Activated CD4-positive, alpha-beta memory T cell treated with anti-CD3 and anti-CD28 coated beads, Interleukin-2, amount 10 ng/mL, durations not matched to agents 7 days and 5 days (primary cell): ENCODE data around the gene GMNC. TPM values are rescaled to one million over a fixed set of nuclear protein-coding genes. Genes with fewer than 3 reads are reported as not detected.

Source experiments
- CTCF ChIA-PET: fragments of 350-600 bp; sonication (Branson Sonifier 250); formaldehyde crosslinking; loops from one replicate; lab custom pipeline; 2021; ENCODE audit warnings: antibody characterized with exemption, inconsistent platforms; lab: Charles Lee
- POLR2A ChIA-PET: fragments of 350-600 bp; sonication (Branson Sonifier 250); formaldehyde crosslinking; loops from one replicate; lab custom pipeline; 2021; ENCODE audit warnings: antibody characterized with exemption; lab: Charles Lee
- DNase-seq: peaks from one replicate; pipeline ENCODE4 v3.0.0-alpha.2; 2020
- H3K27ac Mint-ChIP-seq: one replicate; pipeline ENCODE4 v1.8.0; 2021; ENCODE audit warnings: mild to moderate bottlenecking, mixed read lengths
- H3K27me3 Mint-ChIP-seq: one replicate; pipeline ENCODE4 v1.8.0; 2021; ENCODE audit warnings: mixed read lengths
- H3K36me3 Mint-ChIP-seq: one replicate; pipeline ENCODE4 v1.8.0; 2021; ENCODE audit warnings: low read depth, mixed read lengths
- H3K4me1 Mint-ChIP-seq: one replicate; pipeline ENCODE4 v1.8.0; 2021; ENCODE audit warnings: mixed read lengths
- H3K4me3 Mint-ChIP-seq: one replicate; pipeline ENCODE4 v1.8.0; 2021; ENCODE audit warnings: mild to moderate bottlenecking, mixed read lengths
- H3K9me3 Mint-ChIP-seq: one replicate; pipeline ENCODE4 v1.8.0; 2021; ENCODE audit warnings: mixed read lengths
- total RNA-seq, 2 experiments: library from RNA; stranded (reverse); gene quantifications; one replicate each; pipeline ENCODE4 v1.2.3, GENCODE V29; 2021

The GMNC gene
- total RNA-seq, 2 experiments from 2014 or later: not detected

- Mint-ChIP-seq H3K4me3 (no peak overlapping the region), H3K9me3 (no peaks in the 10 kb centered on the region), H3K27me3 (peaks cover 15% of the 10 kb centered on the region), H3K27ac (no peak overlapping the region), H3K36me3 (no peaks in the 10 kb centered on the region), H3K4me1 (peaks cover 8% of the 10 kb centered on the region)
- ChIA-PET POLR2A (no interaction called here), CTCF (no interaction called here)
- DNase-seq: no peak
Observed at GRCh38 chr3:190867071-190867470, 4.6 kb upstream of the GMNC start.

DNA sequence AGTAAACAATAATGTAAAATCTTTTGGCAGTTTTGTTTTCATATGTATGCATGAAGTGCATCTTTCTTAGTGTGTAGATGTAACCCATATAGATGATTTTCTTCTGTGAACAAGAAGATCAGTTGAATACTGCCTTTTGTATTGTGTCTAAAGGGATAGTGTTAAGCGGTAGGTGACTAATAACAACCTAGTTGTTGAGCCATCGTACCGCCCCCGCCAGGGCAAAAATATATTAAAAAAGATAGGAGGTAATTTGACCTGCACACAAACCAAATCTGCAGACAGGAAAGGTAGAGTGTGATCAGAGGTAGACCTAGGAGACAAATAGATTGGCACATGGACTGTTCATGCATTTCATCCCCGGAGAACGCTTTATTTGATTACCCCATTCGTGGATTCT lies 3.3 kb upstream of the GMNC start:
- ChIA-PET CTCF (interaction anchor here (0.6 kb wide), 1 partner anchor 18 kb away, joined by 3 read pairs; no protein-coding TSS in a partner anchor), POLR2A (no interaction called here)
- H3K4me3 Mint-ChIP-seq: no peak overlapping the region
- no peak for DNase-seq
- no peaks in the 10 kb centered on the region for H3K36me3 Mint-ChIP-seq
- H3K4me1 Mint-ChIP-seq: peaks cover 8% of the 10 kb centered on the region
- H3K9me3 Mint-ChIP-seq: no peaks in the 10 kb centered on the region
- H3K27ac Mint-ChIP-seq: no peak overlapping the region
- H3K27me3 Mint-ChIP-seq: peaks cover 25% of the 10 kb centered on the region

- ChIA-PET CTCF (no interaction called here), POLR2A (no interaction called here)
- Mint-ChIP-seq H3K4me3 (no peak overlapping the region), H3K27ac (no peak overlapping the region), H3K9me3 (no peaks in the 10 kb centered on the region), H3K4me1 (peaks cover 8% of the 10 kb centered on the region), H3K36me3 (no peaks in the 10 kb centered on the region), H3K27me3 (peaks cover 29% of the 10 kb centered on the region)
- no peak for DNase-seq
Observed at GRCh38 chr3:190865419-190865818, 2.9 kb upstream of the GMNC start.

DNA sequence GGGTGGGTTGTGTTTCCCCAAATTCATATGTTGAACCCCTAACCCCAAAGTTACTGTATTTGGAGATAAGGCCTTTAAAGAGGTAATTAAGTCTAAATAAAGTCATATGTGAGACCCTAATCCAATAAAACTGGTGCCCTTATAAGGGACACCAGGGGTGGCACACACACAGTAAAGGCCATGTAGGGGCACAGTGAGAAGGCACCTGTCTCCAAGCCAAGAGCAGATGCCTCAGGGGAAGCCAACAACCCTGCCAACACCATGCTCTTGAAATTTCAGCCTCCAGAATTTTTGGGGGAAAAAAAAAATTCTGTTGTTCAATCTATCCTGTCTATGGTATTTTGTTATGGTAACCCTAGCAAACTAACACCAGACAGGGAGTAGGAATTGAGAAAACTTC lies 1.5 kb upstream of the GMNC start:
- H3K27ac Mint-ChIP-seq: no peak overlapping the region
- peaks cover 31% of the 10 kb centered on the region for H3K27me3 Mint-ChIP-seq
- no peaks in the 10 kb centered on the region for H3K9me3 Mint-ChIP-seq
- ChIA-PET CTCF (no interaction called here), POLR2A (no interaction called here)
- DNase-seq: no peak
- no peaks in the 10 kb centered on the region for H3K36me3 Mint-ChIP-seq
- no peak overlapping the region for H3K4me3 Mint-ChIP-seq
- peaks cover 8% of the 10 kb centered on the region for H3K4me1 Mint-ChIP-seq

DNA sequence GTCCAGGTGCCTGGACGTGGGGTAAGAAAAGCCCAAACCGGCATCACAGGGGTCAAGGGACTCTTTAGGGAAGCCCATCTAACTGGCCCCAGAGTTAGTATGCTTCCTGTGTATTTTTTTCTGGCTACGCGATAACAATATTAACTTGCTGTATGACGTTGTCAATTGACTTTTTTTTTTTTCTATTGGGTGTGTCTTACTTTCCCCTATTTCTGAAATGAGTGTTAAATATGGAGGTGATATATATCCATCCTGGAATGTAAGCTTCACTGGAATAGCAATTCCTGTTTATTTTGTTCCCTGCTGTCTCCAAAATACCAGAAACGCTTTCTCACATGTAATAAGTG lies 598 bp upstream of the GMNC start:
- no peaks in the 10 kb centered on the region for H3K9me3 Mint-ChIP-seq
- POLR2A ChIA-PET: no interaction called here
- H3K27me3 Mint-ChIP-seq: peaks cover 31% of the 10 kb centered on the region
- no peaks in the 10 kb centered on the region for H3K36me3 Mint-ChIP-seq
- H3K4me1 Mint-ChIP-seq: peaks cover 8% of the 10 kb centered on the region
- no peak for DNase-seq
- peak overlapping the region; percentile 42 for H3K4me3 Mint-ChIP-seq
- CTCF ChIA-PET: interaction anchor here (1.0 to 1.4 kb wide), 2 partner anchors 21 to 187 kb away, joined by 4 to 5 read pairs; no protein-coding TSS in a partner anchor
- H3K27ac Mint-ChIP-seq: no peak overlapping the region

DNA sequence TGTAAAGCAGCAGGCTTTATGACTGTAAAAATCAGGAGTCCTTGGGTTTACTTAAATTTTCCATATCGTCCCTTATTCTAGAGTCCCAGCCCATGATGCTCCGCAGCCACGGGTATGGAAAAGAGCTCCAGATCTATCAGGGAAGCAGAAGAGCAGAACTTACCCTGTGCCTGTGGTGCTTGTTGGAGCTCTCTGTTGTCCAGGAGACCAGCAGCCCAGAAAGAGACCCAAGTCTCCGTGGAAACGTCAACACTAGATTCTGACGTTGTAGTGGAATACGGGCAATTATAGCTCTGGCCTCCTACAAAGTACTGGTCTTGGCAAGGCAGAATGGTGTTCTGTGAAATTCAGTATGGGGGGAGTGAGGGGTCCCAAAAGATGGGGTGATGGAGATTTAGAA lies 2.0 kb downstream of the GMNC start:
- ChIA-PET POLR2A (no interaction called here), CTCF (no interaction called here)
- H3K4me1 Mint-ChIP-seq: peaks cover 8% of the 10 kb centered on the region
- DNase-seq: no peak
- H3K27me3 Mint-ChIP-seq: peaks cover 31% of the 10 kb centered on the region
- H3K4me3 Mint-ChIP-seq: no peak overlapping the region
- H3K36me3 Mint-ChIP-seq: no peaks in the 10 kb centered on the region
- H3K27ac Mint-ChIP-seq: no peak overlapping the region
- no peaks in the 10 kb centered on the region for H3K9me3 Mint-ChIP-seq

DNA sequence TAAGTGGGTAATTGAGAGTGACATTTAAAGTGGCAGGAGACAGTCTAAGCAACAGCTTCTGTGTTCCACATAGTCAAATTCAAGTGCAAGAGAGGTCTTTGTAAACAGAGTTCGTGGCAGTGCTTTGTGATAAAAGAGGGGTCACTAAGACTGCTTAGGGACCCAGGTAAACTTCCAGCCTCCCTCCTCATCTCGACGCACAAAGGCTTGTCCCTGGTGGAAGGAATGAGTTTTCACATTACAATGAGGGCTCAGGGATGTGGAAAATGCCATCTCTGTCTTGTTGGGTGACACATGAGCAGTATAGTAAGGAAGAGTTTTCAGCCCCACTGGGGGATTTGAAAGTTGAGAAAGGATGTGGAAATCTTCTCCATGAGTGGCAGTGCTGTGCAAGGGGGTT lies 7.3 kb downstream of the GMNC start:
- CTCF ChIA-PET: no interaction called here
- H3K27ac Mint-ChIP-seq: no peak overlapping the region
- DNase-seq: no peak
- H3K36me3 Mint-ChIP-seq: no peaks in the 10 kb centered on the region
- H3K9me3 Mint-ChIP-seq: no peaks in the 10 kb centered on the region
- H3K27me3 Mint-ChIP-seq: no peaks in the 10 kb centered on the region
- POLR2A ChIA-PET: no interaction called here
- H3K4me3 Mint-ChIP-seq: no peak overlapping the region
- no peaks in the 10 kb centered on the region for H3K4me1 Mint-ChIP-seq

DNA sequence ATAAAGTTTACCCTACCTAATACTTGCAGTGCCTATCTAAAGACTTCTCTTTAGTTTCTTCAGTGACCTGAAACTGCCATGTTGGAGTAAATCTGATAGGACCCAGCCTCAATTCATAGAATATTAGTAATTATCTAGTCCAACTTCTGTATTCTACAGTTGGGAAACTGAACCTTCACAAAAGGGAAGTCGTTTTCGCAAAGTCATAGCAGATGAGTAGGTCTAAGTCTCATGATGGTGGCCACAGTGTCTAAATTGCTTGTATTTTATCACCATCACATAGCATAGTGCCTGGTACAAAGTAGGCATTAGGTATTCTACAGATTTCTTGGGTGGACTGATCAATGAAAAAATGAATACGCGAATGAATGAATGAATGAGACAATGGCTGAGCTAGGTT lies 8.4 kb downstream of the GMNC start:
- CTCF ChIA-PET: no interaction called here
- no peak for DNase-seq
- POLR2A ChIA-PET: no interaction called here
- Mint-ChIP-seq H3K27me3 (no peaks in the 10 kb centered on the region), H3K36me3 (no peaks in the 10 kb centered on the region), H3K4me1 (no peaks in the 10 kb centered on the region), H3K9me3 (no peaks in the 10 kb centered on the region), H3K27ac (no peak overlapping the region), H3K4me3 (no peak overlapping the region)

GRCh38 chr3:190853464-190853863 lies 9.0 kb downstream of the GMNC start:
- DNase-seq: no peak
- Mint-ChIP-seq H3K4me3 (no peak overlapping the region), H3K9me3 (no peaks in the 10 kb centered on the region), H3K36me3 (no peaks in the 10 kb centered on the region), H3K27ac (no peak overlapping the region), H3K27me3 (no peaks in the 10 kb centered on the region), H3K4me1 (no peaks in the 10 kb centered on the region)
- CTCF ChIA-PET: no interaction called here
- POLR2A ChIA-PET: no interaction called here

GRCh38 chr3:190849607-190850006 lies 12.9 kb downstream of the GMNC start:
- no peaks in the 10 kb centered on the region for H3K9me3 Mint-ChIP-seq
- H3K4me3 Mint-ChIP-seq: no peak overlapping the region
- no peaks in the 10 kb centered on the region for H3K4me1 Mint-ChIP-seq
- DNase-seq: no peak
- POLR2A ChIA-PET: no interaction called here
- CTCF ChIA-PET: no interaction called here
- no peaks in the 10 kb centered on the region for H3K27me3 Mint-ChIP-seq
- no peak overlapping the region for H3K27ac Mint-ChIP-seq
- no peaks in the 10 kb centered on the region for H3K36me3 Mint-ChIP-seq

- Mint-ChIP-seq H3K9me3 (no peaks in the 10 kb centered on the region), H3K4me3 (no peak overlapping the region), H3K27ac (no peak overlapping the region), H3K4me1 (no peaks in the 10 kb centered on the region), H3K36me3 (no peaks in the 10 kb centered on the region), H3K27me3 (no peaks in the 10 kb centered on the region)
- POLR2A ChIA-PET: no interaction called here
- DNase-seq: no peak
- CTCF ChIA-PET: no interaction called here
Observed at GRCh38 chr3:190848870-190849269, 13.6 kb downstream of the GMNC start.

- Mint-ChIP-seq H3K27me3 (no peaks in the 10 kb centered on the region), H3K4me3 (no peak overlapping the region), H3K9me3 (no peaks in the 10 kb centered on the region), H3K27ac (no peak overlapping the region), H3K4me1 (no peaks in the 10 kb centered on the region), H3K36me3 (no peaks in the 10 kb centered on the region)
- POLR2A ChIA-PET: no interaction called here
- CTCF ChIA-PET: no interaction called here
- no peak for DNase-seq
Observed at GRCh38 chr3:190847436-190847835, 15.1 kb downstream of the GMNC start.

DNA sequence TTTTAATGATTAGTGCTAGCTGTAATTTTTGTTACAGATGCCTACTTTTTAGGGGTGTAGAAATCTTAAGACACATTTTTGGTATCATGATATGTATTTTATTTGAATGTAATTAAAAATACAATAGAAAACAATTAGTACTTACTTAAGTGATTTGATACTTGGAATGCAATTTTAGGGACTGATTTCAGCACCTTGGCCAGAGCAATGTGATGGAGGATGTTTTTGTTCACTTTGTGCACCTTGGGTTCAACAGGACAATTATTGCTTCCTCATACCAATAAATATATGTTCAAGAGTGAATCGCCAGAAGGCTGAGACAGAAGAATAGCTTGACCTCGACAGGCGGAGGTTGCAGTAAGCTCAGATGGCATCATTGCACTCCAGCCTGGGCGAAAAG lies 22.3 kb downstream of the GMNC start:
- H3K4me1 Mint-ChIP-seq: no peaks in the 10 kb centered on the region
- no peaks in the 10 kb centered on the region for H3K27me3 Mint-ChIP-seq
- H3K36me3 Mint-ChIP-seq: no peaks in the 10 kb centered on the region
- ChIA-PET POLR2A (no interaction called here), CTCF (no interaction called here)
- no peak overlapping the region for H3K4me3 Mint-ChIP-seq
- no peak overlapping the region for H3K27ac Mint-ChIP-seq
- no peaks in the 10 kb centered on the region for H3K9me3 Mint-ChIP-seq
- no peak for DNase-seq

- H3K27me3 Mint-ChIP-seq: no peaks in the 10 kb centered on the region
- ChIA-PET CTCF (no interaction called here), POLR2A (no interaction called here)
- no peak overlapping the region for H3K27ac Mint-ChIP-seq
- H3K4me3 Mint-ChIP-seq: no peak overlapping the region
- no peaks in the 10 kb centered on the region for H3K9me3 Mint-ChIP-seq
- H3K36me3 Mint-ChIP-seq: no peaks in the 10 kb centered on the region
- no peak for DNase-seq
- no peaks in the 10 kb centered on the region for H3K4me1 Mint-ChIP-seq
Observed at GRCh38 chr3:190831225-190831624, 31.3 kb downstream of the GMNC start.

GRCh38 chr3:190830031-190830430 lies 32.5 kb downstream of the GMNC start:
- H3K4me1 Mint-ChIP-seq: no peaks in the 10 kb centered on the region
- ChIA-PET CTCF (no interaction called here), POLR2A (no interaction called here)
- H3K9me3 Mint-ChIP-seq: no peaks in the 10 kb centered on the region
- H3K27ac Mint-ChIP-seq: no peak overlapping the region
- DNase-seq: no peak
- no peaks in the 10 kb centered on the region for H3K27me3 Mint-ChIP-seq
- H3K36me3 Mint-ChIP-seq: no peaks in the 10 kb centered on the region
- H3K4me3 Mint-ChIP-seq: no peak overlapping the region
